Mesothelial cell of epicardium (in vitro differentiated cells): Measurements from ENCODE around the gene DISP3. TPM values are rescaled to one million over a fixed set of nuclear protein-coding genes. Genes with fewer than 3 reads are reported as not detected.

Experiments used
- DNase-seq, 2 experiments: peaks; one replicate each; pipeline ENCODE4 v3.0.0; 2021; ENCODE audit warnings: low spot score in 2 of 2; ENCODE audit not compliant: unreplicated experiment in 2 of 2
- H3K27ac Mint-ChIP-seq: 2 replicates; pipeline ENCODE4 v1.8.0; 2021; ENCODE audit warnings: mixed read lengths
- H3K27me3 Mint-ChIP-seq: 2 replicates; pipeline ENCODE4 v1.8.0; 2021; ENCODE audit warnings: low read depth, mixed read lengths
- H3K36me3 Mint-ChIP-seq: 2 replicates; pipeline ENCODE4 v1.8.0; 2021; ENCODE audit warnings: mixed read lengths
- H3K4me1 Mint-ChIP-seq: 2 replicates; pipeline ENCODE4 v1.8.0; 2021; ENCODE audit warnings: mixed read lengths
- H3K4me3 Mint-ChIP-seq: 2 replicates; pipeline ENCODE4 v1.8.0; 2021; ENCODE audit warnings: mild to moderate bottlenecking, moderate library complexity, mixed read lengths
- H3K9me3 Mint-ChIP-seq: 2 replicates; pipeline ENCODE4 v1.8.0; 2021; ENCODE audit warnings: mixed read lengths
- total RNA-seq: library from RNA; stranded (reverse); gene quantifications from 3 replicates; pipeline ENCODE4 v1.2.1, GENCODE V29; 2021
- TF ChIP-seq, protein P1 (sequence below): fragments of 200-600 bp; sonication (generic); IDR thresholded peaks from one replicate; pipeline ENCODE4 v1.5.0; 2021; ENCODE audit warnings: antibody characterized with exemption; ENCODE audit not compliant: unreplicated experiment

Gene DISP3
- total RNA-seq, 1 donor from 2014 or later, result 2.2 TPM

DNA sequence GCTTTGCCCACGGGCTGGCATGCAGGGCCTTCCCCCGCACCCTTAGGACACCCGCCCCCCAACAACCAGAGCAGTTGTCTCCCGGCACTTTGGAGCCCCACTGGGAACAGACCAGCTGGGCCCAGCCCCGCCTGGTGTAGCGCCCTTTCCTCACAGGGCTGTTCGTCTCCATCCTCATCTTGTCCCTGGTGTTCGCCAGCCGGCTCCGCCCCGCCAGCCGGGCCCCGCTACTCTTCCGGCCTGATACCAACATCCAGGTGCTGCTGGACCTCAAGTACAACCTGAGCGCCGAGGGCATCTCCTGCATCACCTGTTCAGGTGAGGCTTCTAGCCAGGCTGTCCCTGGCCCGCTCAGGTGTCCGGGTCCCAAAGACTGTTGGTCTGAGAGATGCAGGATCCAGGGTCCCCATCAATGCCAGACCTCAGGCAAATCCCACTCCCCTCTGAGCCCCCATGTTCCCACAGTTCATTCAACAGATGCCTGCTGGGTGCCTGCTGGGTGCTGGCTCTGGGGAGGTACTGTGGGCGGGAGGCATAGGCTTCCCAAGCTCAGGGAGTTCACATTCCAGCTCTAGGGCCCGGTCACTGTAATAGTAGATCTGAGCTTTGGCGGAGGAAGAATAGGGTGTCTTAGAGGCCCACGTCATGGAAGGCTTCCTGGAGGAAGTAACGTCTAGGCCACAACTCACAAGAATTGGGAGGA is 41.7 kb downstream of the DISP3 start:
- DNase-seq, result peak in 1 of 2 experiments; percentile 16
- no peak overlapping the region for H3K4me3 Mint-ChIP-seq
- H3K27ac Mint-ChIP-seq, result no peak overlapping the region
- peaks cover 1% of the 10 kb centered on the region for H3K27me3 Mint-ChIP-seq
- no peaks in the 10 kb centered on the region for H3K36me3 Mint-ChIP-seq
- H3K4me1 Mint-ChIP-seq, result no peaks in the 10 kb centered on the region
- TF ChIP-seq, protein P1, sequence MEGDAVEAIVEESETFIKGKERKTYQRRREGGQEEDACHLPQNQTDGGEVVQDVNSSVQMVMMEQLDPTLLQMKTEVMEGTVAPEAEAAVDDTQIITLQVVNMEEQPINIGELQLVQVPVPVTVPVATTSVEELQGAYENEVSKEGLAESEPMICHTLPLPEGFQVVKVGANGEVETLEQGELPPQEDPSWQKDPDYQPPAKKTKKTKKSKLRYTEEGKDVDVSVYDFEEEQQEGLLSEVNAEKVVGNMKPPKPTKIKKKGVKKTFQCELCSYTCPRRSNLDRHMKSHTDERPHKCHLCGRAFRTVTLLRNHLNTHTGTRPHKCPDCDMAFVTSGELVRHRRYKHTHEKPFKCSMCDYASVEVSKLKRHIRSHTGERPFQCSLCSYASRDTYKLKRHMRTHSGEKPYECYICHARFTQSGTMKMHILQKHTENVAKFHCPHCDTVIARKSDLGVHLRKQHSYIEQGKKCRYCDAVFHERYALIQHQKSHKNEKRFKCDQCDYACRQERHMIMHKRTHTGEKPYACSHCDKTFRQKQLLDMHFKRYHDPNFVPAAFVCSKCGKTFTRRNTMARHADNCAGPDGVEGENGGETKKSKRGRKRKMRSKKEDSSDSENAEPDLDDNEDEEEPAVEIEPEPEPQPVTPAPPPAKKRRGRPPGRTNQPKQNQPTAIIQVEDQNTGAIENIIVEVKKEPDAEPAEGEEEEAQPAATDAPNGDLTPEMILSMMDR, result no peak
- no peaks in the 10 kb centered on the region for H3K9me3 Mint-ChIP-seq

DNA sequence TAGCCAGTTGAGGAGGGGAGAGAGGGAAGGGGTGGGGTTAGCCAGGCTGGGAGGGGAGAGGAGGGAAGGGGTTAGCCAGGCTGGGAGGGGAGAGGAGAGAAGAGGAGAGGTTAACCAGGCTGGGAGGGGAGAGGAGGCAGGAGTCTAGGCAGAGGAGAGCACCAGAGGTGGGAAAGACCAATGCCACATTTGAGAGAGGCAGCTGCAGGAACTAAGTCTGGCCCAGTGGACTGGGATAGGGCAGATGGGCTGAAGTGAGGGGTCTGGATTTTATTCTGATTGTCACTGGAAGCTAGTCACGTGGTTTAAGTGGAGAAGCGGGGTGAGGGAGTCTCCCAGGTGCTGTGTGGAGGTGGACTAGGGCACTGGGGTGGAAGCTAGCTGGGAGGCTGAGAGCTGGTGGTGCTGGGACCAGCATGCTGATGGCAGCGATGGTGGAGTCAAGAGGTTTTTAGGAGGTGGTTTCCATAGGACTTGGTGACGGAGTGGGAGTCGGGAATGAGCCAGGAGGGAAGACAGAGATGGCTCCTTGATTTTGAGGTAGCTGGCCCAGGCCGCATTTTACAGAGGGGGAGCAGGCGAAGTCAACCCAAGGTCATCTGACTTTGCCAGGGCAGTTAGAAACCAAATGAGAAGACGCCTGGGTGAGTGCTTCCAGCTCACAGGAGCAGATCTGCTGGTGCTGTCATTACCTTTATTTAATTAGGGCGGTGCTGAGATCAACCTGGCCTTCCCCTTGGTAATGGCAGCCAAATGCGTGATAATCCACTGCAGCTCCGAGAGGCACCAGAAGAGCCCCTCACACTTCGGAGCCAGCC is 42.8 kb downstream of the DISP3 start:
- TF ChIP-seq, protein P1, result no peak
- H3K36me3 Mint-ChIP-seq, result no peaks in the 10 kb centered on the region
- H3K9me3 Mint-ChIP-seq, result no peaks in the 10 kb centered on the region
- peak in 1 of 2 experiments; percentile 8 for DNase-seq
- H3K27ac Mint-ChIP-seq, result no peak overlapping the region
- no peaks in the 10 kb centered on the region for H3K4me1 Mint-ChIP-seq
- no peak overlapping the region for H3K4me3 Mint-ChIP-seq
- H3K27me3 Mint-ChIP-seq, result peaks cover 3% of the 10 kb centered on the region

DNA sequence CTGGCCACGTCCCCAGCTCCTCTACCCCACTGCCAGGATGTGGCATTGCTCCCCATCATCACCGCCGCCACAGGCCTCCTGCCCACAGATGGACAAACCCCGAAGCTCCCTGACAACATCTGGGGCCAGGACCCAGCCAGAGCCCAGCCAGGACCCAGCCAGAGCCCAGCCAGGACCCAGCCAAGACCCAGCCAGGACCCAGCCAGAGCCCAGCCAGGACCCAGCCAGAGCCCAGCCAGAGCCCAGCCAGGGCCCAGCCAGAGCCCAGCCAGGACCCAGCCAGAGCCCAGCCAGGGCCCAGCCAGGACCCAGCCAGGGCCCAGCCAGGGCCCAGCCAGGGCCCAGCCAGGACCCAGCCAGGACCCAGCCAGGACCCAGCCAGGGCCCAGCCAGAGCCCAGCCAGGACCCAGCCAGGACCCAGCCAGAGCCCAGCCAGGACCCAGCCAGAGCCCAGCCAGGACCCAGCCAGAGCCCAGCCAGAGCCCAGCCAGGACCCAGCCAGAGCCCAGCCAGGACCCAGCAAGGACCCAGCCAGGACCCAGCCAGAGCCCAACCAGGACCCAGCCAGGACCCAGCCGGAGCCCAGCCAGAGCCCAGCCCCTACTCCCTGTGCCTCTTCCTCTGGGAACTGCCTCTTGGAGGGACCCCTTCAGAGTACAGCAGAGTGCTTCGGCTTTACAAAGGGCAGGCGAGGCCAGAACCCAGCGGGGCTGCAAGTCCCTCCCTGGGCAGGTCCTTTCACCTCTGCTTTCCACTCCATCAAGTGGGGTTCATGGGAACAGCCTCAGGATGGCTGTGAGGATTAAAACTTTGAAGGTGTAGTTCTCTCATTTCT is 43.7 kb downstream of the DISP3 start:
- Mint-ChIP-seq H3K4me3 (no peak overlapping the region), H3K9me3 (no peaks in the 10 kb centered on the region), H3K36me3 (no peaks in the 10 kb centered on the region), H3K27me3 (peaks cover 3% of the 10 kb centered on the region), H3K4me1 (no peaks in the 10 kb centered on the region), H3K27ac (no peak overlapping the region)
- TF ChIP-seq, protein P1, result no peak
- DNase-seq, result peak in 1 of 2 experiments; percentile 10

DNA sequence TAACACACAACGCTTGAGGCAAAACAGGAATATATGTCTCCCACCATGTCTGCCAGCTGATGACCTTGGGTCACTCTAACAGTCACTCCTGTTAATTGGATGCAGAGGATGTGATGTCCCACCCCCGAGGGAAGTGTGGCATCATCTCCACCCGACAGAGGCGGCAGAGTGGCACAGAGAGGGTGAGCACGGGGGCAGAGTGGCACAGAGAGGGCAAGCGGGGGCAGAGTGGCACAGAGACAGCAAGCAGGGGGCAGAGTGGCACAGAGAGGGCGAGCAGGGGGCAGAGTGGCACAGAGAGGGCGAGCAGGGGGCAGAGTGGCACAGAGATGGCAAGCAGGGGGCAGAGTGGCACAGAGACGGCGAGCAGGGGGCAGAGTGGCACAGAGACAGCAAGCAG is 44.3 kb downstream of the DISP3 start:
- no peaks in the 10 kb centered on the region for H3K4me1 Mint-ChIP-seq
- TF ChIP-seq, protein P1, result no peak
- H3K27ac Mint-ChIP-seq, result no peak overlapping the region
- no peaks in the 10 kb centered on the region for H3K9me3 Mint-ChIP-seq
- H3K27me3 Mint-ChIP-seq, result peaks cover 3% of the 10 kb centered on the region
- DNase-seq, result no peak
- no peaks in the 10 kb centered on the region for H3K36me3 Mint-ChIP-seq
- H3K4me3 Mint-ChIP-seq, result no peak overlapping the region

DNA sequence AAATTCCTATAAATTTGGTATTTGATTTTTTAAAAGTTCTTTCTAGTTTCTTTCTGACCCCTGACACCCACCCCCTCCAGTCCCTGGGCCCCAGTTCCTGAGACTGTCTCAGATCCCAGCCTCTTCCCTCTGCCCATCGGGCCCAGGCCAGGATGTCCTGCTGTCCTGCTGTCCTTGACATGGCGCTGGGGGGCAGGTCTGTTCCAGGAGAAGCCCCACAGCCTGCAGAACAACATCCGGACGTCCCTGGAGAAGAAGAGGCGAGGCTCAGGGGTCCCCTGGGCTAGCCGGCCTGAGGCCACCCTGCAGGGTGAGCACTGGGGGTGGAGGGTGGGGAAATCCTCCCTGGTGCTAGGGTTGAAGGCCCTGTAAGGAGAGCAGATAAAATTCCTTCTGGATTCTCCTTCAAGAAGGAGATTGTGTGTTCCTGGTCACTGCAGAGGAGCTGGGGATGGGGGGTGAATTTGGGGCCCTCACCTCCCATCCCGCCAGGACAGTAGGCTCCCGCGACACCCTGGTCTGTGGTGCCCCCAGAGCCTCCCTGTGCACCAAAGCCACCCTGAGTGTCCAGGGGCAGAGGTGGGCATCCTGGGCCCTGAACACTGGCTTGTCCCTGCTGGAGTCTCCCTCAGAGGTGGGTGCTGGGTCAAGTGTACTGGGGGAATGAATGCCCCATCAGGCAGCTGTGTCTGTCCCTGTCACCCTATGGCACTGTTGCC is 45.0 kb downstream of the DISP3 start:
- H3K4me3 Mint-ChIP-seq, result no peak overlapping the region
- no peaks in the 10 kb centered on the region for H3K9me3 Mint-ChIP-seq
- TF ChIP-seq, protein P1, result no peak
- DNase-seq, result peak in 1 of 2 experiments; percentile 9
- H3K36me3 Mint-ChIP-seq, result no peaks in the 10 kb centered on the region
- H3K27me3 Mint-ChIP-seq, result peaks cover 3% of the 10 kb centered on the region
- no peak overlapping the region for H3K27ac Mint-ChIP-seq
- no peaks in the 10 kb centered on the region for H3K4me1 Mint-ChIP-seq
